WTC11 (cell line): ENCODE results near the gene IL1RAPL2. TPM values are rescaled to one million over a fixed set of nuclear protein-coding genes. Genes with fewer than 3 reads are reported as not detected.
"Not testable (repeated sequence)": the region's sequence is repeated elsewhere in the genome, so short reads cannot be mapped to it uniquely, and the experiment has no call there.

Experiments
- ATAC-seq: fragments of 200-7000 bp; cut with Tn5 transposase; 2 replicates; pipeline ENCODE4 v1.10.0; 2021; ENCODE audit warnings: mild to moderate bottlenecking, moderate library complexity
- CTCF ChIA-PET: fragments of 300-600 bp; sonication (Branson Sonifier 250); formaldehyde crosslinking; loops from one replicate; lab custom pipeline; 2021; ENCODE audit warnings: antibody characterized with exemption; lab: Charles Lee
- POLR2A ChIA-PET: fragments of 350-600 bp; sonication (Branson Sonifier 250); formaldehyde crosslinking; loops from one replicate; lab custom pipeline; 2021; ENCODE audit warnings: antibody characterized with exemption; lab: Charles Lee
- DNase-seq: peaks from one replicate; pipeline ENCODE4 v3.0.0; 2021; ENCODE audit warnings: low spot score
- H3K27ac Mint-ChIP-seq: 2 replicates; pipeline ENCODE4 v1.8.0; 2021; ENCODE audit warnings: mixed read lengths
- H3K27me3 Mint-ChIP-seq: 2 replicates; pipeline ENCODE4 v1.8.0; 2021; ENCODE audit warnings: low read depth, mild to moderate bottlenecking, moderate library complexity, mixed read lengths
- H3K36me3 Mint-ChIP-seq: 2 replicates; pipeline ENCODE4 v1.8.0; 2021; ENCODE audit warnings: mixed read lengths
- H3K4me1 Mint-ChIP-seq: 2 replicates; pipeline ENCODE4 v1.8.0; 2022; ENCODE audit warnings: mixed read lengths
- H3K4me3 Mint-ChIP-seq: 2 replicates; pipeline ENCODE4 v1.8.0; 2021; ENCODE audit warnings: mild to moderate bottlenecking, moderate library complexity, mixed read lengths
- H3K9me3 Mint-ChIP-seq: 2 replicates; pipeline ENCODE4 v1.8.0; 2021; ENCODE audit warnings: mixed read lengths
- ATF1 ChIP-seq: sonication (generic); formaldehyde crosslinking; IDR thresholded peaks from 2 replicates; pipeline ENCODE4 v1.8.1; 2023; ENCODE audit warnings: mild to moderate bottlenecking, moderate library complexity, missing genetic modification reagents
- CREB1 ChIP-seq: sonication (generic); formaldehyde crosslinking; IDR thresholded peaks from 2 replicates; pipeline ENCODE4 v1.8.0; 2023; ENCODE audit warnings: mild to moderate bottlenecking, missing genetic modification reagents
- ETV6 ChIP-seq: sonication (generic); formaldehyde crosslinking; IDR thresholded peaks from 2 replicates; pipeline ENCODE4 v1.8.1; 2022; ENCODE audit warnings: mild to moderate bottlenecking, missing genetic modification reagents
- GRHL2 ChIP-seq: fragments of 250-450 bp; sonication (Bioruptor Pico); IDR thresholded peaks from 2 replicates; pipeline ENCODE4 v1.8.0; 2022; ENCODE audit warnings: mild to moderate bottlenecking, moderate library complexity; ENCODE audit not compliant: insufficient replicate concordance, severe bottlenecking
- GTF2I ChIP-seq: fragments of 250-450 bp; sonication (Bioruptor Pico); conservative IDR thresholded peaks from 2 replicates; pipeline ENCODE4 v1.4.0; 2021; ENCODE audit warnings: mild to moderate bottlenecking
- MYBL2 ChIP-seq: sonication (generic); formaldehyde crosslinking; IDR thresholded peaks from 2 replicates; pipeline ENCODE4 v1.8.1; 2023; ENCODE audit warnings: mild to moderate bottlenecking, moderate library complexity, missing genetic modification reagents
- NR2C2 ChIP-seq: sonication (generic); formaldehyde crosslinking; IDR thresholded peaks from 2 replicates; pipeline ENCODE4 v1.8.0; 2022; ENCODE audit warnings: mild to moderate bottlenecking, missing genetic modification reagents
- RELA ChIP-seq: sonication (generic); formaldehyde crosslinking; IDR thresholded peaks from 2 replicates; pipeline ENCODE4 v1.8.1; 2022; ENCODE audit warnings: missing genetic modification reagents, mild to moderate bottlenecking, borderline replicate concordance
- RORB ChIP-seq: fragments of 250-450 bp; sonication (Bioruptor Pico); IDR thresholded peaks from 2 replicates; pipeline ENCODE4 v1.9.0; 2021; ENCODE audit warnings: mild to moderate bottlenecking
- ZNF121 ChIP-seq: sonication (generic); formaldehyde crosslinking; IDR thresholded peaks from 2 replicates; pipeline ENCODE4 v1.8.0; 2023; ENCODE audit warnings: missing genetic modification reagents
- ZNF138 ChIP-seq: sonication (generic); formaldehyde crosslinking; conservative IDR thresholded peaks from 2 replicates; pipeline ENCODE4 v1.8.1; 2022; ENCODE audit warnings: mild to moderate bottlenecking, moderate library complexity, missing genetic modification reagents
- ZNF317 ChIP-seq: sonication (generic); formaldehyde crosslinking; IDR thresholded peaks from 2 replicates; pipeline ENCODE4 v1.8.1; 2023; ENCODE audit warnings: low read depth, mild to moderate bottlenecking, moderate library complexity, missing genetic modification reagents, borderline replicate concordance
- ZNF396 ChIP-seq: fragments of 250-450 bp; sonication (Bioruptor Pico); IDR thresholded peaks from 2 replicates; pipeline ENCODE4 v1.8.0; 2021; ENCODE audit warnings: mild to moderate bottlenecking, moderate library complexity, borderline replicate concordance
- total RNA-seq: library from RNA; stranded (reverse); gene quantifications from 3 replicates; pipeline ENCODE4 v1.2.3, GENCODE V29; 2021
- TF ChIP-seq, protein P1 (sequence below): sonication (generic); formaldehyde crosslinking; IDR thresholded peaks from 2 replicates; pipeline ENCODE4 v1.8.0; 2022; ENCODE audit warnings: mild to moderate bottlenecking, missing genetic modification reagents
- TF ChIP-seq, protein P2 (sequence below): sonication (generic); formaldehyde crosslinking; IDR thresholded peaks from 2 replicates; pipeline ENCODE4 v1.8.0; 2022; ENCODE audit warnings: missing genetic modification reagents
- TF ChIP-seq, protein P3 (sequence below): fragments of 200-600 bp; IDR thresholded peaks from 2 replicates; pipeline ENCODE4 v1.8.0; 2022; ENCODE audit warnings: antibody characterized with exemption
- TF ChIP-seq, protein P4 (sequence below): sonication (generic); formaldehyde crosslinking; IDR thresholded peaks from 2 replicates; pipeline ENCODE4 v1.8.0; 2022; ENCODE audit warnings: mild to moderate bottlenecking, missing genetic modification reagents
- TF ChIP-seq, protein P5 (sequence below): sonication (generic); formaldehyde crosslinking; IDR thresholded peaks from 2 replicates; pipeline ENCODE4 v1.8.1; 2023; ENCODE audit warnings: mild to moderate bottlenecking, moderate library complexity, missing genetic modification reagents
- TF ChIP-seq, protein P6 (sequence below): sonication (generic); formaldehyde crosslinking; IDR thresholded peaks from 2 replicates; pipeline ENCODE4 v1.8.0; 2023; ENCODE audit warnings: missing genetic modification reagents, mild to moderate bottlenecking, borderline replicate concordance
- TF ChIP-seq, protein P7 (sequence below): sonication (generic); formaldehyde crosslinking; IDR thresholded peaks from 2 replicates; pipeline ENCODE4 v1.8.0; 2022; ENCODE audit warnings: mild to moderate bottlenecking, missing genetic modification reagents

Gene IL1RAPL2
- total RNA-seq, 1 experiment from 2014 or later: 0.09 TPM

GRCh38 chrX:104913348-104913747, 347.3 kb downstream of the IL1RAPL2 start:
- Mint-ChIP-seq H3K4me1 (peaks cover 7% of the 10 kb centered on the region), H3K27me3 (no peaks in the 10 kb centered on the region), H3K9me3 (no peaks in the 10 kb centered on the region), H3K36me3 (no peaks in the 10 kb centered on the region), H3K4me3 (no peak overlapping the region), H3K27ac (no peak overlapping the region)
- ChIA-PET CTCF (interaction anchor here (1.0 kb wide), 1 partner anchor 347 kb away, joined by 3 read pairs; the partner anchor contains the start of gene IL1RAPL2), POLR2A (no interaction called here)
- ATAC-seq (peak; percentile 74), DNase-seq (no peak)
- TF ChIP-seq ZNF317 (CRISPR knock-in tag): no peak
- TF ChIP-seq RELA (CRISPR knock-in tag): no peak
- no peak for TF ChIP-seq RORB (CRISPR knock-in tag)
- no peak for TF ChIP-seq ATF1 (CRISPR knock-in tag)
- TF ChIP-seq, protein P1, sequence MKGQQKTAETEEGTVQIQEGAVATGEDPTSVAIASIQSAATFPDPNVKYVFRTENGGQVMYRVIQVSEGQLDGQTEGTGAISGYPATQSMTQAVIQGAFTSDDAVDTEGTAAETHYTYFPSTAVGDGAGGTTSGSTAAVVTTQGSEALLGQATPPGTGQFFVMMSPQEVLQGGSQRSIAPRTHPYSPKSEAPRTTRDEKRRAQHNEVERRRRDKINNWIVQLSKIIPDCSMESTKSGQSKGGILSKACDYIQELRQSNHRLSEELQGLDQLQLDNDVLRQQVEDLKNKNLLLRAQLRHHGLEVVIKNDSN (CRISPR knock-in tag): no peak
- TF ChIP-seq GRHL2: no peak
- TF ChIP-seq CREB1: no peak
- TF ChIP-seq ZNF121 (CRISPR knock-in tag): no peak
- TF ChIP-seq, protein P2, sequence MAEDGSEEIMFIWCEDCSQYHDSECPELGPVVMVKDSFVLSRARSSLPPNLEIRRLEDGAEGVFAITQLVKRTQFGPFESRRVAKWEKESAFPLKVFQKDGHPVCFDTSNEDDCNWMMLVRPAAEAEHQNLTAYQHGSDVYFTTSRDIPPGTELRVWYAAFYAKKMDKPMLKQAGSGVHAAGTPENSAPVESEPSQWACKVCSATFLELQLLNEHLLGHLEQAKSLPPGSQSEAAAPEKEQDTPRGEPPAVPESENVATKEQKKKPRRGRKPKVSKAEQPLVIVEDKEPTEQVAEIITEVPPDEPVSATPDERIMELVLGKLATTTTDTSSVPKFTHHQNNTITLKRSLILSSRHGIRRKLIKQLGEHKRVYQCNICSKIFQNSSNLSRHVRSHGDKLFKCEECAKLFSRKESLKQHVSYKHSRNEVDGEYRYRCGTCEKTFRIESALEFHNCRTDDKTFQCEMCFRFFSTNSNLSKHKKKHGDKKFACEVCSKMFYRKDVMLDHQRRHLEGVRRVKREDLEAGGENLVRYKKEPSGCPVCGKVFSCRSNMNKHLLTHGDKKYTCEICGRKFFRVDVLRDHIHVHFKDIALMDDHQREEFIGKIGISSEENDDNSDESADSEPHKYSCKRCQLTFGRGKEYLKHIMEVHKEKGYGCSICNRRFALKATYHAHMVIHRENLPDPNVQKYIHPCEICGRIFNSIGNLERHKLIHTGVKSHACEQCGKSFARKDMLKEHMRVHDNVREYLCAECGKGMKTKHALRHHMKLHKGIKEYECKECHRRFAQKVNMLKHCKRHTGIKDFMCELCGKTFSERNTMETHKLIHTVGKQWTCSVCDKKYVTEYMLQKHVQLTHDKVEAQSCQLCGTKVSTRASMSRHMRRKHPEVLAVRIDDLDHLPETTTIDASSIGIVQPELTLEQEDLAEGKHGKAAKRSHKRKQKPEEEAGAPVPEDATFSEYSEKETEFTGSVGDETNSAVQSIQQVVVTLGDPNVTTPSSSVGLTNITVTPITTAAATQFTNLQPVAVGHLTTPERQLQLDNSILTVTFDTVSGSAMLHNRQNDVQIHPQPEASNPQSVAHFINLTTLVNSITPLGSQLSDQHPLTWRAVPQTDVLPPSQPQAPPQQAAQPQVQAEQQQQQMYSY: no peak
- TF ChIP-seq ZNF138: no peak
- no peak for TF ChIP-seq GTF2I (CRISPR knock-in tag)
- TF ChIP-seq, protein P3, sequence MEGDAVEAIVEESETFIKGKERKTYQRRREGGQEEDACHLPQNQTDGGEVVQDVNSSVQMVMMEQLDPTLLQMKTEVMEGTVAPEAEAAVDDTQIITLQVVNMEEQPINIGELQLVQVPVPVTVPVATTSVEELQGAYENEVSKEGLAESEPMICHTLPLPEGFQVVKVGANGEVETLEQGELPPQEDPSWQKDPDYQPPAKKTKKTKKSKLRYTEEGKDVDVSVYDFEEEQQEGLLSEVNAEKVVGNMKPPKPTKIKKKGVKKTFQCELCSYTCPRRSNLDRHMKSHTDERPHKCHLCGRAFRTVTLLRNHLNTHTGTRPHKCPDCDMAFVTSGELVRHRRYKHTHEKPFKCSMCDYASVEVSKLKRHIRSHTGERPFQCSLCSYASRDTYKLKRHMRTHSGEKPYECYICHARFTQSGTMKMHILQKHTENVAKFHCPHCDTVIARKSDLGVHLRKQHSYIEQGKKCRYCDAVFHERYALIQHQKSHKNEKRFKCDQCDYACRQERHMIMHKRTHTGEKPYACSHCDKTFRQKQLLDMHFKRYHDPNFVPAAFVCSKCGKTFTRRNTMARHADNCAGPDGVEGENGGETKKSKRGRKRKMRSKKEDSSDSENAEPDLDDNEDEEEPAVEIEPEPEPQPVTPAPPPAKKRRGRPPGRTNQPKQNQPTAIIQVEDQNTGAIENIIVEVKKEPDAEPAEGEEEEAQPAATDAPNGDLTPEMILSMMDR: no peak
- TF ChIP-seq ETV6 (CRISPR knock-in tag): no peak
- TF ChIP-seq MYBL2 (CRISPR knock-in tag): no peak
- TF ChIP-seq, protein P4, sequence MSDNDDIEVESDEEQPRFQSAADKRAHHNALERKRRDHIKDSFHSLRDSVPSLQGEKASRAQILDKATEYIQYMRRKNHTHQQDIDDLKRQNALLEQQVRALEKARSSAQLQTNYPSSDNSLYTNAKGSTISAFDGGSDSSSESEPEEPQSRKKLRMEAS (CRISPR knock-in tag): no peak

- ATAC-seq, POLR2A ChIA-PET, H3K9me3 Mint-ChIP-seq, H3K4me1 Mint-ChIP-seq, H3K36me3 Mint-ChIP-seq, CTCF ChIA-PET, H3K27ac Mint-ChIP-seq, H3K4me3 Mint-ChIP-seq, DNase-seq, H3K27me3 Mint-ChIP-seq: not testable (repeated sequence)
Observed at GRCh38 chrX:104914686-104915085, 348.7 kb downstream of the IL1RAPL2 start.

DNA sequence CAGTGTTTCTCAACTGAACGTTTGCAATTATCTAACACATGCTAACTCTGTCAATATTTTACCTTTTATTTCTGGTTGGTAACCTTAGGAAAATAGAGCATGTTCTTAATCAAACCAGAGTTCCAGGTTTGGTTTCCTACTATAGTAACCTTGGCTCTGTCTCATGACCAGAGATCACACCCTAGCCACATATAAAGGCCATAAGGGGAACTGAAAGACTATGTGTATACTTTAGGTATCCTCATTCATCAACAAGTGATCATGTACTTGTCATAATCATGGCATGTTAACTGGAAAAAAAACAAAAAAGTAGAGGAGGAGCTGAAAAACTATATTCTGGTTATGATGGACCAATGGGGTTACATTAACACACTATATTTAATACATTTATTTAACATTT, 352.1 kb downstream of the IL1RAPL2 start:
- DNase-seq (no peak), ATAC-seq (no peak)
- no peaks in the 10 kb centered on the region for H3K36me3 Mint-ChIP-seq
- no peak overlapping the region for H3K27ac Mint-ChIP-seq
- no peaks in the 10 kb centered on the region for H3K9me3 Mint-ChIP-seq
- H3K4me3 Mint-ChIP-seq: no peak overlapping the region
- H3K4me1 Mint-ChIP-seq: peaks cover 2% of the 10 kb centered on the region; the same call in 1 of the 2 replicates
- H3K27me3 Mint-ChIP-seq: no peaks in the 10 kb centered on the region
- ChIA-PET CTCF (no interaction called here), POLR2A (no interaction called here)
- TF ChIP-seq RELA (CRISPR knock-in tag) (no peak), ZNF396 (CRISPR knock-in tag) (no peak), ETV6 (CRISPR knock-in tag) (no peak), NR2C2 (CRISPR knock-in tag) (no peak)
- TF ChIP-seq, protein P5, sequence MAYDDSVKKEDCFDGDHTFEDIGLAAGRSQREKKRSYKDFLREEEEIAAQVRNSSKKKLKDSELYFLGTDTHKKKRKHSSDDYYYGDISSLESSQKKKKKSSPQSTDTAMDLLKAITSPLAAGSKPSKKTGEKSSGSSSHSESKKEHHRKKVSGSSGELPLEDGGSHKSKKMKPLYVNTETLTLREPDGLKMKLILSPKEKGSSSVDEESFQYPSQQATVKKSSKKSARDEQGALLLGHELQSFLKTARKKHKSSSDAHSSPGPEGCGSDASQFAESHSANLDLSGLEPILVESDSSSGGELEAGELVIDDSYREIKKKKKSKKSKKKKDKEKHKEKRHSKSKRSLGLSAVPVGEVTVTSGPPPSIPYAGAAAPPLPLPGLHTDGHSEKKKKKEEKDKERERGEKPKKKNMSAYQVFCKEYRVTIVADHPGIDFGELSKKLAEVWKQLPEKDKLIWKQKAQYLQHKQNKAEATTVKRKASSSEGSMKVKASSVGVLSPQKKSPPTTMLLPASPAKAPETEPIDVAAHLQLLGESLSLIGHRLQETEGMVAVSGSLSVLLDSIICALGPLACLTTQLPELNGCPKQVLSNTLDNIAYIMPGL (CRISPR knock-in tag): no peak
- TF ChIP-seq, protein P6, sequence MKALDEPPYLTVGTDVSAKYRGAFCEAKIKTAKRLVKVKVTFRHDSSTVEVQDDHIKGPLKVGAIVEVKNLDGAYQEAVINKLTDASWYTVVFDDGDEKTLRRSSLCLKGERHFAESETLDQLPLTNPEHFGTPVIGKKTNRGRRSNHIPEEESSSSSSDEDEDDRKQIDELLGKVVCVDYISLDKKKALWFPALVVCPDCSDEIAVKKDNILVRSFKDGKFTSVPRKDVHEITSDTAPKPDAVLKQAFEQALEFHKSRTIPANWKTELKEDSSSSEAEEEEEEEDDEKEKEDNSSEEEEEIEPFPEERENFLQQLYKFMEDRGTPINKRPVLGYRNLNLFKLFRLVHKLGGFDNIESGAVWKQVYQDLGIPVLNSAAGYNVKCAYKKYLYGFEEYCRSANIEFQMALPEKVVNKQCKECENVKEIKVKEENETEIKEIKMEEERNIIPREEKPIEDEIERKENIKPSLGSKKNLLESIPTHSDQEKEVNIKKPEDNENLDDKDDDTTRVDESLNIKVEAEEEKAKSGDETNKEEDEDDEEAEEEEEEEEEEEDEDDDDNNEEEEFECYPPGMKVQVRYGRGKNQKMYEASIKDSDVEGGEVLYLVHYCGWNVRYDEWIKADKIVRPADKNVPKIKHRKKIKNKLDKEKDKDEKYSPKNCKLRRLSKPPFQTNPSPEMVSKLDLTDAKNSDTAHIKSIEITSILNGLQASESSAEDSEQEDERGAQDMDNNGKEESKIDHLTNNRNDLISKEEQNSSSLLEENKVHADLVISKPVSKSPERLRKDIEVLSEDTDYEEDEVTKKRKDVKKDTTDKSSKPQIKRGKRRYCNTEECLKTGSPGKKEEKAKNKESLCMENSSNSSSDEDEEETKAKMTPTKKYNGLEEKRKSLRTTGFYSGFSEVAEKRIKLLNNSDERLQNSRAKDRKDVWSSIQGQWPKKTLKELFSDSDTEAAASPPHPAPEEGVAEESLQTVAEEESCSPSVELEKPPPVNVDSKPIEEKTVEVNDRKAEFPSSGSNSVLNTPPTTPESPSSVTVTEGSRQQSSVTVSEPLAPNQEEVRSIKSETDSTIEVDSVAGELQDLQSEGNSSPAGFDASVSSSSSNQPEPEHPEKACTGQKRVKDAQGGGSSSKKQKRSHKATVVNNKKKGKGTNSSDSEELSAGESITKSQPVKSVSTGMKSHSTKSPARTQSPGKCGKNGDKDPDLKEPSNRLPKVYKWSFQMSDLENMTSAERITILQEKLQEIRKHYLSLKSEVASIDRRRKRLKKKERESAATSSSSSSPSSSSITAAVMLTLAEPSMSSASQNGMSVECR (CRISPR knock-in tag): no peak
- TF ChIP-seq, protein P7, sequence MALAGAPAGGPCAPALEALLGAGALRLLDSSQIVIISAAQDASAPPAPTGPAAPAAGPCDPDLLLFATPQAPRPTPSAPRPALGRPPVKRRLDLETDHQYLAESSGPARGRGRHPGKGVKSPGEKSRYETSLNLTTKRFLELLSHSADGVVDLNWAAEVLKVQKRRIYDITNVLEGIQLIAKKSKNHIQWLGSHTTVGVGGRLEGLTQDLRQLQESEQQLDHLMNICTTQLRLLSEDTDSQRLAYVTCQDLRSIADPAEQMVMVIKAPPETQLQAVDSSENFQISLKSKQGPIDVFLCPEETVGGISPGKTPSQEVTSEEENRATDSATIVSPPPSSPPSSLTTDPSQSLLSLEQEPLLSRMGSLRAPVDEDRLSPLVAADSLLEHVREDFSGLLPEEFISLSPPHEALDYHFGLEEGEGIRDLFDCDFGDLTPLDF (CRISPR knock-in tag): no peak
